HG03280 (cell line): ENCODE measurements around the gene ADD1.

ENCODE experiments used
- ATAC-seq: cut with Tn5 transposase; IDR thresholded peaks from one replicate; pipeline ENCODE4 v1.9.1; 2021; ENCODE audit warnings: mild to moderate bottlenecking, moderate library complexity; ENCODE audit not compliant: unreplicated experiment

Gene ADD1

GRCh38 chr4:2843263-2843940 lies at the start of gene ADD1:
TSS of gene ADD1 (plus strand) at chr4:2843844. CDS start at chr4:2875916, 32,072 bp downstream.
- ATAC-seq = peak; percentile 91

DNA sequence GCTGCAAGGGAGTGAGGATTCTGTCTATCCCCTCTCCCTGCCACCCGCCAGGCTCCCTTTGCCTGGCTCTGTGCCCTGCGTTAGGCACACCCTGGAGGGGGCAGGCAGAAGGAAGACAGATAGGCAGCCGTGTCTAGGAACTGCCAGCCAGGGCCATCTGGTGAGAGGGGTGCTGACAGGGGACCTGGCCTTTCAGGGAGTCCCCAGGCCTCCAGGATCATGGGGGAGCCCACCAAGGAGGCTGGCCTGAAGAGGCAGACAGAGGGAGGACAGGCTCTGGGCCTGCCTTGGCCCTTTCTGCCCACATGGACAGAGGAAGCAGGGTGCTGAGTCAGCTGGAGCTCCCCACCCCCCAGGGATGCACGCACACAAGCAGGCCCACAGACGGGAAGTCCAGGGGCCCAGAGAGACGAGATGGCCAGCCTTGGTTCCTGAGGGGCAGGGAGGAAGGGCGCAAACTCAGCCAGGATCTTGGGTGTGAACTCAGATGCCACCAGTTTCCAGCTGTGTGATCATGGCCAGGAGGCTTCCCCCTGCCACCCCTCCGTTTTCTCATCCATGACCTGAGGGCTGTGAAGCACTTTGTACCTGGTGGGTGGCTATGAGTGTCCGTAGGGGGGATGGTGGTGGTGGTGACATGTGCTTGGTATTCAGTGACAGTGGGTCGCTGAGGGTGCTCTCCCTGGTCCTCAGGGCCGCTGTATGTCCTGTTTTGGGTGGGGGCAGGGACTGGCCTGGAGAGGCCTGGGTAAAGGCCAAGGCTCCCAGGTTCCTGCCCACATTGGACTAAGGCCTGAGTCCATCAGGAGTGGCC lies 49.0 kb upstream of the ADD1 start:
- no peak for ATAC-seq

DNA sequence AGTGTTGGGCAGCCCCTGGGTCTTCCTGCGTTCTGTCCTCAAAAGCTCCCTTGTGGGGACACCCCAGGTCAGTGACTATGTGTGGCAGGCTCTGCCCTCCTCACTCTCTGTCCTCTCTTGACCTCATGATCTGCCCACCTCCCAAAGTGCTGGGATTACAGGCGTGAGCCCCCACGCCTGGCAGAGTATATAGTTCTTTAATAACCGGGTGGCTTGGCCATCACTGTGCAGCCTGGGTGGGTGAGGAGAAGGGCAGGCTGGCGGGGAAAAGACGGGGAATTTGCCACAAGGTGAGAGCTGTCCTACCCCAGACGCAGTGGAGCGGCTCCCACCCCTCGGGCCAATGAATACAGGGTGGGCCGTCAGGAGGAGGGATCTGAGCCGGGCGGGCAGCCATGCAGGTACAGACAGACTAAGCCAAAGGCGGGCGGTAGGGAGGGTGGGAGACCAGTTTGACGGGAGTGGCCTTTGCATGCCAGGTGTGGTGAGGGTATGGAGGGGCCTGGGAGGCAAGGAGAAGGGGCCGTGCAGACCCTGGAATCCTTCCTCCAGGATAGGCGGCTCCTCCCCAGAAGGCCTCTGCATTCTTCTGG lies 48.2 kb upstream of the ADD1 start:
- no peak for ATAC-seq

DNA sequence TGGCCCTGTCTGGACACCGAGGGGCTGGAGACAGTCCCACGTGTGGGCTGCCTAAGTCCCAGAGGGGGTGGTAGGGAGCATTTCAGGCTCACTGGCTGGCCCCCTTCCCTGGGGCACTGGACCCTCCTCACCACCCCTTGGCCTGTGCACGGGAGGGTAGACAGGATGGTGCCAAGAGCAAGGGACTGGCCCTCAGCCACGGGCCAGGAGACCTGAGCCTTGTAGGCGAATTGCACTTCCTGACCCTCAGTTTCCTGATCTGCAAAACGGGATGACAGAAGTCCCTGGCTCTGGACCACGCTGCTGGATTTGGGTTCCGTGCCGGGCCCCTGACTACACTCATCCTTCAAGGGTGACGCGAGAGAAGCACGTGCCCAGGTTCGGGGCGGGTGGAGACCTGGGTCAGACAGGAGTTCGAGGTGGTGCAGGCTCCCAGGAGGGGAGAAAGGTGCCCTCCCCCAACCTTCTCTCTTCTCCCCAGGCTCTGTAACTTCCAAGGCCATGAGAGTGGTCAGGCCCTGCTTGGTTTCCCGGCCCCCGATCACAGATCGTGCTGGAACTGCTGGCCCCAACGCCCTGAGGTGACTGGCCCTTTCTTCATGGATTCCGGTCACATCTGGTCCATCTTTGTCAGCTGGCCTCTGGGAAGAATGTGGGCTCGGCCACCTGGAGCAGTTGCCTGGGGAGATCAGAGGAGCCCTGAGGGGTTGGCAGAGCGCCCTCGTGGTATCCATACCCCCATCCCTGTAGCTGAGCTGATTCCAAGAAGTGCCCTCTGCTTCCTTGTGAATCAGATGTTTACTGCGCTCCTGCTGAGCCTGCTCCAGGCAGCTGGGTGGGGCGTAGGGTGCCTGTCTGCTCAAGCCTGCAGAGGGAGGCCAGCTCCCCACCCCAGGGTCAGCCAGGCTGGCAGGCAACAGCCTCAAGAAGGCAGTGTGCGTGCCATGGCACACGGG lies 47.5 kb upstream of the ADD1 start:
- no peak for ATAC-seq

DNA sequence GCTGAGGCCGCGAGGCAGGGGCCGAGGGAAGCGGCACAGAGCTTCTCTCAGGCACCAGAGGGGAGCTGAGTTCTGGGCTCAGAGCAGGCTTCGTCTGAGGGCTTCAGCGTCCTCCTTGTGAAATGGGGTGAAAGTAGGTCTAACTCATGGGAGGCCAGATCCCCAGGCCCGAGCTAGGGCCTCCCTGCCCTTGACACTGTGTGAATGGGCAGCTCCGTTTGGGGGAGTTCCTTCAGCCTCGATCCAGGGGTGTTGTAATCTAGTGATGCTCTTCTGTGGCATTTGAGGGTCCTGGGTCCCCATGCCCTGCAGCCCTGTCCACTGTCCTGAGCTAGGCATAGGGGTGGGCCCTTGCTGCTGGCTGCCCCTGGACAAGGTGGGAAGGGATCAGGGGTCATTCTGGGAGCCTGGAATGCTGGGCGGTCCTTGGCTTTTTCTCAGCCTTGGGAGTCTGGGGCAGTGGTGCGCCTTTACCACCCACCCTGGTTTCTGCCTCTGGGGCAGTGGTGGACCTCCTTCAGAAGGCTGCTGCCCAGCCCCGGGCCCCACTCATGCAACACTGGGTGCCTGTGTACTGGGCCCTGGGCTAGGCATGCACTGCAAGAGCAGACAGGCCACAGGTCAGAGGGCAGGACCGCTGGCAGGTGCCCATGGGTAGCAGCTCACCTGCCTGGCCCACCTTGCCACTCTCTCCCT lies 46.6 kb upstream of the ADD1 start:
- no peak for ATAC-seq

GRCh38 chr4:2797545-2798305 lies 45.9 kb upstream of the ADD1 start:
- no peak for ATAC-seq

GRCh38 chr4:2798399-2799223 lies 45.0 kb upstream of the ADD1 start:
- ATAC-seq = no peak

GRCh38 chr4:2799224-2799911 lies 44.3 kb upstream of the ADD1 start:
- ATAC-seq = no peak

- no peak for ATAC-seq
Observed at GRCh38 chr4:2799971-2800690, 43.5 kb upstream of the ADD1 start.

DNA sequence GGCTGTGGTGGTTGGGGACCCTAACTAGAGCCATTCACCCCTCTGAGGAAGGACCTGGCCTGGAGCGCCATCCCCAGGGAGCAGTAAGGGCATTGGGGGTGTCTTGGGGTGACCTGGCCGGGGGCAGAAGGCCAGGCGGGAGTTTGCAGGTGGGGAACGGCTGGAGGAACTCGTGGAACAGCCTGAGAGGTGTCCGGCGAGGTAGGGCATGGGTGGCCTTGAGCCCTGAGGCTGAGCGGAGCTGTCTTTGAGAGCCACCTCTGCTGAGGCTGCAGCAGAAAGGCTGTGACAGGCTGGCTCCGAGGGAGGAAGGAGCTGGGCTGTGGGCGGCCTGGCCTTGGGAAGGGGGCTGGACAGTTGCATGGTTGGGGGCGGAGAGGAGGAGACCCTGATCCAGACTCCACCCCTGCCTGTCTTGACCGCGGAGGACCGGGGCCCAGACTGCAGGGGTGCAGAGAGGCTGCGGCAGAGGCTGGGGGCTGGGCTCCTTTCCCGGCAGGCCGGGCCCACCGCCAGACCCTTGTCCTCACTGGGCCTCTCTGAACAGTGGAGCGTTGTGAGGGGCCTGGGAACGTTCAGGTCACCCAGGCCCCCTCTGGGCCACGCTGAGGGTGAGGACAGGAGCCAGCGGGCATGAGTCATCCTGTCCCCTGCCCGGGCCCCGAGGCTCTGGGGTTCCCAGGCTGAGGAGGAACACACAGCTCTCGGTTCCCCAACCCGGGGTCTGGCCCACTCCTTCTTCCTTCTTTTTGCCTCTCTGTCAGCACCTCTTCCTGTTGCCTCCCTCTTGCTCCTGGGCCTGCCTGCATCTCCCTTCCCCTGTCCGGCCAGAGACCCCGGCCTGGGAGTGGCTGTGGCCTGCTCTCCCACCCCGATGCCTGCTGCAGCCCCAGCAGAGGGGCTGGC lies 42.7 kb upstream of the ADD1 start:
- ATAC-seq = no peak

DNA sequence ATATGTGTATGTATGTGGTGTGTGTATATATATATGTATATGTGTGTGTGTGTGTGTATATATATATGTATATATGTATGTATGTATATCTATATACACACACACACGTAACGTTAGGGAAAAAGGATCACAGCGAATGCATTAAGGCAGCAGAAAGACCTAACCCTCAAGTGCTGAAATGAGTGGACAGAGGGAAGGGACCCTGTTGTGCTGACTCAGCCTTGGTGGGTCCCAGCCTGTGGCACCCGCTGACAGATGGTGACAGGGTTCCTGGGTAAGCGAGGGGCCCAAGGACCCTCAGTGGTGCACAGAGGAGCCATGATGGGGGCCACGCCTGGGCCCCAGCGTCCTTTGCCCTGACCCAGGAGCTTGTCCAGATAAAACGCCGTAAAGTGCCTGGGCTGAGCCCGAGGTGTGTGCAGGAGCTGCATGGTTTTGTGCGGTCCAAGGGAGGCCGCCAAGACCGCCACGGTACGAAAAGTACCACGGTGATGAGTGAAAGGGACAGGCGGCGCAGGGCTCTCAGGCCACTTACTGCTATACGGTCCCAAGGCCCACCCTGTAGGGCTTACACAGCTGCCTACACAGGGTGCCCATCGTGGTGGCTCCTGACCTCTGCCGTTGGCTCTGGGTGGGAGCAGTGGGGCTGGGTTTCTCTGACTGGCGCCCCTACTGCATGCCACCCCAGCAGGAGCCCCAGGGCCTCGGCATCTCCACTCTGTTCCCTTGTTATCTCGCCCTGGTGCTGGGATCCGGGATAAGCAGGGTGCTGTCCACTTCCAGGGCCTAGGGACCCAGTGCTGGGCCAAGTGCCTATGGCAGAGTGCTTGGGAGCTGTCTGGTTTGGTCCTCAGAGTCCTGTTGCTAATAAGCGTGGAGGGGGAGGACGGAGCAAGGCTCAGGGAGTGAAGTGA lies 40.8 kb upstream of the ADD1 start:
- no peak for ATAC-seq

- no peak for ATAC-seq
Observed at GRCh38 chr4:2803624-2804448, 39.8 kb upstream of the ADD1 start.

DNA sequence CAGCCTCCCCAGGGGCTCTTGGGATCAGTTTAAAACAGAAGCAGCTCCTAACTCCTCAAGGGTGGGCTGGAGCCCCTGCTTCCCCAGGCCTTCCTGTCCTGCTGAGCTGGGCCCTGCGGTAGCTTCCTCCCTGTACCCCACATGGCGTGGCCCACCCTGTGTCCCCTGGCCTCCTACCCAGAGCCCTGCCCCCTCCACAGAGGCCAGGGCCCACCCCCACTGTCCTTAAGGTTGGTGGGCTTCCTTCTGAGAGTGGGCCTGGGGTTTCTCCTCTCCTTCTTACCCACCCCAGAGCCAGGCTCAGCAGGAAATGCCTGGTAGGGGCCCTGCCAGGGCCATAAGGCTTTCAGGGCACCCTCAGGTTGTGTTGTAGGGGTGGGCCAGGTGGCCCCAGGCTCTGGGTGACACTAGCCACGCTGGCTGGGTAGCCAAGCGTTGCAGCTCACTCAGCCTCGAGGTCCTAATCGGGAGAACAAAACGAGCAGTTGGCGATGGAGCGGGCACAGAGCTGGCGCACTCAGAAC lies 39.1 kb upstream of the ADD1 start:
- no peak for ATAC-seq

DNA sequence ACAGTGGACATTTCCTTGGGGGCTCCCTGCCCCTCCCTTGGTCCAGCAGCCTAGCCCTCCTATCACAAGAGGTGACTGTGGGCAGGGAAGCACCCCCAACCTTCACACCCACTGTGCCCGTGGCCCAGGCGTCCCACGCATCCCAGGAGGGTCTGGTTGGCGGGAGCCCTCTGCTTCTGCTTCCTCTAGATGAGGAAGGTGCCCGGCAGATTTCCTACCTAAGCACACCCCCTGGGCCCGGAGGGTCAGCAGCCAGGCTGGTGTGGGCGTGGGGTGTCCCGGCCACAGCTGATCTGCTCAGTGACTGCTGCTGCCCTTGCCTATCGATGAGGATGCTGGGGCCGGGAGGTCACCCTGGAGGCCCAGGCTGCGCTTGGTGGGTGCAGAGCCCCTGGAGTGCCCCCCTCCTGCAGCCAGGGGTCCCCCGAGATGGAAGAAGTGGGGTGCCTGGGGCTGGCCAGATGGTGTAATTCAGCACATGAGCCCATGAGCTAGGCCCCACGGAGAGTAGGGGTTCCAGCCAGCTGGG lies 38.6 kb upstream of the ADD1 start:
- ATAC-seq = no peak
